CD4-positive, alpha-beta T cell (primary cell): ENCODE results near the gene MACROH2A1. TPM values are rescaled to one million over a fixed set of nuclear protein-coding genes. Genes with fewer than 3 reads are reported as not detected.

Experiments used
- ATAC-seq: fragments of 200-7000 bp; cut with Tn5 transposase; one replicate; pipeline ENCODE4 v1.10.0; 2022; ENCODE audit warnings: mild to moderate bottlenecking; ENCODE audit not compliant: poor library complexity
- CTCF ChIA-PET: fragments of 350-600 bp; sonication (Branson Sonifier 250); formaldehyde crosslinking; loops from one replicate; lab custom pipeline; 2021; ENCODE audit warnings: antibody characterized with exemption, inconsistent platforms; lab: Charles Lee
- POLR2A ChIA-PET: fragments of 350-600 bp; sonication (Branson Sonifier 250); formaldehyde crosslinking; loops from one replicate; lab custom pipeline; 2021; ENCODE audit warnings: antibody characterized with exemption, inconsistent platforms; lab: Charles Lee
- DNase-seq, 14 experiments: peaks; one replicate each; pipeline ENCODE4 v3.0.0-alpha.2; 2013 to 2020; ENCODE audit warnings: mixed read lengths in 2 of 14
- H3K27ac ChIP-seq, 2 donors: one replicate each; pipeline versions ENCODE4 v1.5.1 to v1.7.0; 2013; ENCODE audit warnings: low read length in 2 of 2, low read depth in 1 of 2, mild to moderate bottlenecking in 1 of 2
- H3K27me3 ChIP-seq, 2 experiments: 1 replicate in 1 of 2; 2 replicates in 1 of 2; pipeline versions ENCODE4 v1.6.1 to v1.7.0; 2013; ENCODE audit warnings: low read length in 2 of 2, control low read depth in 1 of 2, mild to moderate bottlenecking in 1 of 2, moderate library complexity in 1 of 2; ENCODE audit not compliant: insufficient read depth in 2 of 2, control insufficient read depth in 1 of 2
- H3K36me3 ChIP-seq: one replicate; pipeline ENCODE4 v1.6.1; 2013; ENCODE audit warnings: low read length, control low read depth; ENCODE audit not compliant: insufficient read depth
- H3K4me1 ChIP-seq: one replicate; pipeline ENCODE4 v1.6.1; 2013; ENCODE audit warnings: low read length, control low read depth; ENCODE audit not compliant: insufficient read depth
- H3K4me3 ChIP-seq: one replicate; pipeline ENCODE4 v1.5.1; 2013; ENCODE audit warnings: mild to moderate bottlenecking, low read length, moderate library complexity
- H3K9me3 ChIP-seq, 2 experiments: 1 replicate in 1 of 2; 2 replicates in 1 of 2; pipeline versions ENCODE4 v1.6.1 to v1.7.0; 2013; ENCODE audit warnings: low read length in 2 of 2, mild to moderate bottlenecking in 2 of 2, control low read depth in 1 of 2, moderate library complexity in 1 of 2; ENCODE audit not compliant: control insufficient read depth in 1 of 2, insufficient read depth in 1 of 2
- H3K27ac Mint-ChIP-seq: one replicate; pipeline ENCODE4 v1.8.0; 2020; ENCODE audit warnings: mixed read lengths
- H3K27me3 Mint-ChIP-seq: one replicate; pipeline ENCODE4 v1.8.0; 2021; ENCODE audit warnings: mixed read lengths
- H3K36me3 Mint-ChIP-seq: one replicate; pipeline ENCODE4 v1.8.0; 2021; ENCODE audit warnings: low read depth, mixed read lengths
- H3K4me1 Mint-ChIP-seq: one replicate; pipeline ENCODE4 v1.8.0; 2021; ENCODE audit warnings: low read depth, mixed read lengths
- H3K4me3 Mint-ChIP-seq: one replicate; pipeline ENCODE4 v1.8.0; 2020; ENCODE audit warnings: mild to moderate bottlenecking, mixed read lengths
- H3K9me3 Mint-ChIP-seq: one replicate; pipeline ENCODE4 v1.8.0; 2020; ENCODE audit warnings: mixed read lengths
- intact Hi-C, 2 experiments: fragments of 100-400 bp; cut with DNase I in 1 of 2; cut with micrococcal nuclease in 1 of 2; formaldehyde crosslinking; loops; one replicate each; pipeline versions ENCODE4 v1.15.1 to v1.9.0; 2023 to 2025; cut with DNase I, micrococcal nuclease
- total RNA-seq, 174 experiments: library from RNA in 2 of 174; stranded (reverse) in 2 of 174; gene quantifications; one replicate each; pipeline ENCODE4 v1.2.3 and lab custom pipeline; 2021 to 2026
- TF ChIP-seq, protein P1 (sequence below): fragments of 200-600 bp; IDR thresholded peaks from one replicate; pipeline ENCODE4 v1.8.0; 2022; ENCODE audit warnings: antibody characterized with exemption, mild to moderate bottlenecking

The MACROH2A1 gene
- total RNA-seq, 2 experiments from 2014 or later, result 114 to 120 TPM

DNA sequence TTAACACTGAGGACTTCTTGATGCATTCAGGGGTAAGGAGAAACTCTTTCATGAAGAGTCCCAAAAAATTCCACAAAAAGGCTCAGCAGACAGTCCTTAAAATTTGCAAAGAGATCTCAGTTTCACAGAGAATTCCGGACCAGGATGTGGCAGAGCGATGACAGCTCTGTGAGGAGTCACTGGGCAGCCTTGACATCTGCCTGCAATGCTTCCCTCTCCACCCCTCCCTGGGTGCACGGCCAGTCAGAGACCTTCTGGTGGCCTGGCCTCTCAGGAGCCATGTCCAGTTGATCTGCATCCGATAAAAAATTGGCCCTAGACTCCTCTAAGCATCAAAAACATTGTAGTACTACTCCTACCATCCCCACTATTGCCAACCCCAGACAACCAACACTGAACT, 76.8 kb downstream of the MACROH2A1 start:
- Histone ChIP-seq H3K27me3 (no peaks in the 10 kb centered on the region), H3K36me3 (no peaks in the 10 kb centered on the region), H3K4me3 (no peak overlapping the region), H3K27ac (no peak overlapping the region), H3K4me1 (peaks cover 25% of the 10 kb centered on the region), H3K9me3 (no peaks in the 10 kb centered on the region)
- Mint-ChIP-seq H3K27me3 (no peaks in the 10 kb centered on the region), H3K36me3 (no peaks in the 10 kb centered on the region), H3K4me1 (peaks cover 15% of the 10 kb centered on the region), H3K9me3 (no peaks in the 10 kb centered on the region), H3K27ac (no peak overlapping the region), H3K4me3 (no peak overlapping the region)
- ATAC-seq, result no peak
- intact Hi-C loops, result no loop called here
- CTCF ChIA-PET, result no interaction called here
- POLR2A ChIA-PET, result no interaction called here
- TF ChIP-seq, protein P1, sequence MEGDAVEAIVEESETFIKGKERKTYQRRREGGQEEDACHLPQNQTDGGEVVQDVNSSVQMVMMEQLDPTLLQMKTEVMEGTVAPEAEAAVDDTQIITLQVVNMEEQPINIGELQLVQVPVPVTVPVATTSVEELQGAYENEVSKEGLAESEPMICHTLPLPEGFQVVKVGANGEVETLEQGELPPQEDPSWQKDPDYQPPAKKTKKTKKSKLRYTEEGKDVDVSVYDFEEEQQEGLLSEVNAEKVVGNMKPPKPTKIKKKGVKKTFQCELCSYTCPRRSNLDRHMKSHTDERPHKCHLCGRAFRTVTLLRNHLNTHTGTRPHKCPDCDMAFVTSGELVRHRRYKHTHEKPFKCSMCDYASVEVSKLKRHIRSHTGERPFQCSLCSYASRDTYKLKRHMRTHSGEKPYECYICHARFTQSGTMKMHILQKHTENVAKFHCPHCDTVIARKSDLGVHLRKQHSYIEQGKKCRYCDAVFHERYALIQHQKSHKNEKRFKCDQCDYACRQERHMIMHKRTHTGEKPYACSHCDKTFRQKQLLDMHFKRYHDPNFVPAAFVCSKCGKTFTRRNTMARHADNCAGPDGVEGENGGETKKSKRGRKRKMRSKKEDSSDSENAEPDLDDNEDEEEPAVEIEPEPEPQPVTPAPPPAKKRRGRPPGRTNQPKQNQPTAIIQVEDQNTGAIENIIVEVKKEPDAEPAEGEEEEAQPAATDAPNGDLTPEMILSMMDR, result no peak
- DNase-seq, result no peak

GRCh38 chr5:135320718-135321484, 78.1 kb downstream of the MACROH2A1 start:
- CTCF ChIA-PET, result no interaction called here

GRCh38 chr5:135319928-135320606, 79.0 kb downstream of the MACROH2A1 start:
- Mint-ChIP-seq H3K36me3 (no peaks in the 10 kb centered on the region), H3K27me3 (no peaks in the 10 kb centered on the region), H3K4me1 (peaks cover 8% of the 10 kb centered on the region), H3K4me3 (no peak overlapping the region), H3K27ac (no peak overlapping the region), H3K9me3 (no peaks in the 10 kb centered on the region)
- CTCF ChIA-PET, result no interaction called here
- intact Hi-C loops, result no loop called here
- H3K27ac ChIP-seq, result no peak overlapping the region
- POLR2A ChIA-PET, result no interaction called here
- peaks cover 10% of the 10 kb centered on the region for H3K4me1 ChIP-seq
- no peaks in the 10 kb centered on the region for H3K27me3 ChIP-seq
- H3K36me3 ChIP-seq, result no peaks in the 10 kb centered on the region
- DNase-seq (no peak), ATAC-seq (no peak)
- H3K4me3 ChIP-seq, result no peak overlapping the region
- H3K9me3 ChIP-seq, result no peaks in the 10 kb centered on the region
- TF ChIP-seq, protein P1, result no peak

More at GRCh38 chr5:135320718-135321484, 78.1 kb downstream of the MACROH2A1 start:
- ATAC-seq (no peak), DNase-seq (no peak)
- Mint-ChIP-seq H3K4me3 (no peak overlapping the region), H3K9me3 (no peaks in the 10 kb centered on the region), H3K36me3 (no peaks in the 10 kb centered on the region), H3K27ac (no peak overlapping the region), H3K4me1 (peaks cover 15% of the 10 kb centered on the region), H3K27me3 (no peaks in the 10 kb centered on the region)
- Histone ChIP-seq H3K27ac (no peak overlapping the region), H3K27me3 (no peaks in the 10 kb centered on the region), H3K36me3 (no peaks in the 10 kb centered on the region), H3K4me1 (peaks cover 18% of the 10 kb centered on the region), H3K4me3 (no peak overlapping the region), H3K9me3 (no peaks in the 10 kb centered on the region)
- intact Hi-C loops, result no loop called here
- TF ChIP-seq, protein P1, result no peak
- POLR2A ChIA-PET, result no interaction called here
